Mesothelial cell of epicardium (in vitro differentiated cells): Measurements from ENCODE around the gene DNAJC1. TPM values are rescaled to one million over a fixed set of nuclear protein-coding genes. Genes with fewer than 3 reads are reported as not detected.

Source experiments
- DNase-seq, 2 experiments: peaks; one replicate each; pipeline ENCODE4 v3.0.0; 2021; ENCODE audit warnings: low spot score in 2 of 2; ENCODE audit not compliant: unreplicated experiment in 2 of 2
- H3K27ac Mint-ChIP-seq: 2 replicates; pipeline ENCODE4 v1.8.0; 2021; ENCODE audit warnings: mixed read lengths
- H3K27me3 Mint-ChIP-seq: 2 replicates; pipeline ENCODE4 v1.8.0; 2021; ENCODE audit warnings: low read depth, mixed read lengths
- H3K36me3 Mint-ChIP-seq: 2 replicates; pipeline ENCODE4 v1.8.0; 2021; ENCODE audit warnings: mixed read lengths
- H3K4me1 Mint-ChIP-seq: 2 replicates; pipeline ENCODE4 v1.8.0; 2021; ENCODE audit warnings: mixed read lengths
- H3K4me3 Mint-ChIP-seq: 2 replicates; pipeline ENCODE4 v1.8.0; 2021; ENCODE audit warnings: mild to moderate bottlenecking, moderate library complexity, mixed read lengths
- H3K9me3 Mint-ChIP-seq: 2 replicates; pipeline ENCODE4 v1.8.0; 2021; ENCODE audit warnings: mixed read lengths
- total RNA-seq: library from RNA; stranded (reverse); gene quantifications from 3 replicates; pipeline ENCODE4 v1.2.1, GENCODE V29; 2021
- TF ChIP-seq, protein P1 (sequence below): fragments of 200-600 bp; sonication (generic); IDR thresholded peaks from one replicate; pipeline ENCODE4 v1.5.0; 2021; ENCODE audit warnings: antibody characterized with exemption; ENCODE audit not compliant: unreplicated experiment

DNAJC1 gene
- total RNA-seq, 1 donor from 2014 or later: 27.2 TPM

DNA sequence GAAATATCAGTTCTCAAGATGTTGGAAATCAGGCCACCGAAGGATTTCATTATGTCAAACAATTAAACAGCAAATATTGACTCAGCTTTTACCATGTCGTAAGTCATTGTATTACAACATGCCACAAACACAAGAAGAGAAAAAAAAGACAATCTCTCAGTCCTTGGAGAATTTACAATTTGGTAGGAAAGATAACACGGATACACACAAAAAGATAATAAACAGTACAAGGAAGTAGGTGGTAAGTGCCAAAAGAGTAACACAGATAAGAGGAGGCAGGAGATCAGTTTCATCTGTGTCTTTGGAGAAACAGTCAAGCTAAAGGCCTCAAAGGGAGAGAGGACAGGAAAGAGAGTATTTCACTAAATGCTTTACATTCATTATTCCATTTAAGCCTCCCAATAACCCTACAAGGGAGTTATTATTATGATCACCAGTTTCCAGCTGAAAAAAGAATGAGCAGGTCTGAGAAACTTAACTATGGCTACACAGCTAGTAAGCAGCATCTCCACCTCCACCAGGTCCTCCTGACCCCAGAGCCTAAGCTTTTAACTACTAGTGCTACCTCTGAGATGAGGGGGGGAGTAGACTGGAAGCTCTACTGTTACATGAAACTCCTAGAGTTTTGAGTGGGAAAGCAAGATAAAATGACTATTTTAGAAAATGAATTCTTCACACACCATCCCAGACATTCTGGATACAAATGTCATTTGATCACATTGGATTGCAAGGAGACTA lies 13.9 kb upstream of the DNAJC1 start:
- no peak for DNase-seq
- Mint-ChIP-seq H3K27ac (peak overlapping the region; percentile 50), H3K36me3 (no peaks in the 10 kb centered on the region), H3K9me3 (peaks cover 3% of the 10 kb centered on the region), H3K27me3 (no peaks in the 10 kb centered on the region), H3K4me1 (peaks cover 14% of the 10 kb centered on the region), H3K4me3 (no peak overlapping the region)
- TF ChIP-seq, protein P1, sequence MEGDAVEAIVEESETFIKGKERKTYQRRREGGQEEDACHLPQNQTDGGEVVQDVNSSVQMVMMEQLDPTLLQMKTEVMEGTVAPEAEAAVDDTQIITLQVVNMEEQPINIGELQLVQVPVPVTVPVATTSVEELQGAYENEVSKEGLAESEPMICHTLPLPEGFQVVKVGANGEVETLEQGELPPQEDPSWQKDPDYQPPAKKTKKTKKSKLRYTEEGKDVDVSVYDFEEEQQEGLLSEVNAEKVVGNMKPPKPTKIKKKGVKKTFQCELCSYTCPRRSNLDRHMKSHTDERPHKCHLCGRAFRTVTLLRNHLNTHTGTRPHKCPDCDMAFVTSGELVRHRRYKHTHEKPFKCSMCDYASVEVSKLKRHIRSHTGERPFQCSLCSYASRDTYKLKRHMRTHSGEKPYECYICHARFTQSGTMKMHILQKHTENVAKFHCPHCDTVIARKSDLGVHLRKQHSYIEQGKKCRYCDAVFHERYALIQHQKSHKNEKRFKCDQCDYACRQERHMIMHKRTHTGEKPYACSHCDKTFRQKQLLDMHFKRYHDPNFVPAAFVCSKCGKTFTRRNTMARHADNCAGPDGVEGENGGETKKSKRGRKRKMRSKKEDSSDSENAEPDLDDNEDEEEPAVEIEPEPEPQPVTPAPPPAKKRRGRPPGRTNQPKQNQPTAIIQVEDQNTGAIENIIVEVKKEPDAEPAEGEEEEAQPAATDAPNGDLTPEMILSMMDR: no peak

DNA sequence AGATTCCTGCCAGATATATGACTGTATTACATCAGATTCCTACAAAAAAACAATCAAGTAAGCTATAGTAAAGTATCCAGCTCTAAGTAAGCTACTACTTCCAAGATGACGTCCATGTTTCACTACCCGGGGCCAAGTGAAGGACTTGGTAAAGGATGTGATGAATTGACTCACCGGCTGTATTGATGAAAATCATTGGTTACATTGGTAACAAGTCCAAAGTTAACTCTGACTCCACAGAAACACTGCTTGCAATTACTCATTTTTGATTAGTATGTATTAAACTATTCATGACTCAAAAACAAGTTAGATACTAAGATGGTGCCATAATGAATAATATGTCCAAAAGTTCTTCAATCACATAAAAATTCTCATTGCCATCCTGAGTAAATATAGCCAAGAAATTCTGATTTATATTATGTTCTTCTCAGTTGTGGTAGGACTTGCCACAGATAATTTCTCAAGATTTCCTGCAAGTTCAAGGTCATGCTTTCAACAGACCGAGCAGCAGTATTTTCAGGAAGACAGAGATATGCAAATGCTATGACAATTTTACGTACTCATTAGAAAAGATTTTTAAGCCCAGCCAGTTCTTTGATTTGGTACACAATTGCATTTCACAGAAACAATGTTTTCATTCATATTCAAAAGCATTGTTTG lies 12.6 kb upstream of the DNAJC1 start:
- TF ChIP-seq, protein P1: no peak

DNA sequence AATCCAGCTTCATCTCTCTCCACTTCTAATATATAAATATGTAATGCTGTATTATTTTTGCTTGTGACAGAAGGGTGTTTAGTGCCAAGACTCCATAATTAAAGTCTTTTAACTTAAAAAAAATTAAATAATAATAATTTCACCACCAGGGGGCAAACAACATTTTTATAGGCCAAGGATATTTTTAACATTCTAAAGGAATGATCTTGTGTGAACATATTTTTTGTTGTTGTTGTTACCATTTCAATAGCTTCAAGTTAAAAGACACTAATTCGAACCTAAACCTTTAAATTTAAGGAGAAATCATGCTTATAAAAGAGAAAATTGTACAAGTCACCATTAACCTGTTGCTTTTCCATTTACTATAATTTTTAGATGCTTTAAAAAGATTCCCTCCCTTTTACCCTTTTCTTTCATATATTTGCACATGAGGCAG lies 7.5 kb upstream of the DNAJC1 start:
- TF ChIP-seq, protein P1: peak; percentile 97
- Mint-ChIP-seq H3K4me1 (no peaks in the 10 kb centered on the region), H3K36me3 (peaks cover 4% of the 10 kb centered on the region), H3K27ac (no peak overlapping the region), H3K27me3 (no peaks in the 10 kb centered on the region), H3K9me3 (peaks cover 16% of the 10 kb centered on the region), H3K4me3 (no peak overlapping the region)
- DNase-seq: no peak

More for the DNA sequence above, 12.6 kb upstream of the DNAJC1 start:
- no peaks in the 10 kb centered on the region for H3K27me3 Mint-ChIP-seq
- peaks cover 3% of the 10 kb centered on the region for H3K9me3 Mint-ChIP-seq
- H3K4me3 Mint-ChIP-seq: no peak overlapping the region
- H3K4me1 Mint-ChIP-seq: peaks cover 8% of the 10 kb centered on the region
- H3K36me3 Mint-ChIP-seq: no peaks in the 10 kb centered on the region
- H3K27ac Mint-ChIP-seq: no peak overlapping the region
- no peak for DNase-seq

DNA sequence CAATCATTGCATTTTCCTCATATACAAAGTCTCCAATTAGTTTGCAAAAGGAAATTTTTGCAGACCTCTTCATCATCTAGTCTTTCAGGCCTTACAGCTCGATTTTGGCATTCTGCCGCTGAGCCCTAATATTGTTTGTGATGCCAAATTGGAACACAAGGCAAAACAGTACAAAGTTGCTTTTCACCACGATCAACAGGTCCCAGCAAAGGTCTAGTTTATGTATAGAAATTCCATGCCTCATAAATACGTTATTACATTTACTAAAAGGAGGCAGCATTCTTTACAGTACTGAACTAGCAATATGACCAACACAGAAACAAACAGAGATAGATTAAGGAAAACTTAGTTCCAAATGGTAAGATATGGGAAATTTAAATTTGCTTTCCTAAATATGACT lies 7.0 kb upstream of the DNAJC1 start:
- TF ChIP-seq, protein P1: no peak
- Mint-ChIP-seq H3K27ac (no peak overlapping the region), H3K36me3 (peaks cover 4% of the 10 kb centered on the region), H3K9me3 (peaks cover 21% of the 10 kb centered on the region), H3K4me1 (no peaks in the 10 kb centered on the region), H3K27me3 (no peaks in the 10 kb centered on the region), H3K4me3 (no peak overlapping the region)
- DNase-seq: no peak

DNA sequence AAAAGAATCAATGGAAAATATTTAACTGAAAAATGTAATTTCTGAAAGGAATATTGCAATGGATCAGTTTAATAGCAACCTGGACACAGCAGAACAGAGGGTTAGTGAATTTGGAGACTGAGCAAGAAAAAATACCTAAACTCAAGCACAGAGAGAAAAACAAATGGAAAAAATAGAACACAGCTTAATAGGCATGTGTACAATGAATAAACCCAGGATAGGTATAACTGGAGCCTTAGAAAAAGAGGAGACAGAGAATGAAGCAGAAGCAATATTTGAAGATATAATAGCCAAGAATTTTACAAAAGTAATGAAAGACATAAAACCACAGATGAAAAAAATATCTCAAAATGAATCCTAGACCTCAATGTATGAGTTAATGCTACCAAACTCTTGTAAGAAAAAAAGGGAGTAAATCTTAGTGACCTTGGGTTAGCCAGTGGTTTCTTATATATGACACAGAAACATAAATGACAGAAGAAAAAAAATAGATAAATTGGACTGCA lies 2.9 kb upstream of the DNAJC1 start:
- Mint-ChIP-seq H3K9me3 (peaks cover 24% of the 10 kb centered on the region), H3K36me3 (peaks cover 4% of the 10 kb centered on the region), H3K4me3 (no peak overlapping the region), H3K4me1 (peaks cover 15% of the 10 kb centered on the region), H3K27ac (no peak overlapping the region), H3K27me3 (no peaks in the 10 kb centered on the region)
- no peak for DNase-seq
- TF ChIP-seq, protein P1: no peak
